HG03575 (cell line): Measurements from ENCODE around the gene TSPAN2.

ENCODE experiments used
- ATAC-seq: cut with Tn5 transposase; IDR thresholded peaks from one replicate; pipeline ENCODE4 v1.9.1; 2021; ENCODE audit not compliant: unreplicated experiment, insufficient number of reproducible peaks, low FRiP score; ENCODE audit errors: extremely low read depth

The TSPAN2 gene

DNA sequence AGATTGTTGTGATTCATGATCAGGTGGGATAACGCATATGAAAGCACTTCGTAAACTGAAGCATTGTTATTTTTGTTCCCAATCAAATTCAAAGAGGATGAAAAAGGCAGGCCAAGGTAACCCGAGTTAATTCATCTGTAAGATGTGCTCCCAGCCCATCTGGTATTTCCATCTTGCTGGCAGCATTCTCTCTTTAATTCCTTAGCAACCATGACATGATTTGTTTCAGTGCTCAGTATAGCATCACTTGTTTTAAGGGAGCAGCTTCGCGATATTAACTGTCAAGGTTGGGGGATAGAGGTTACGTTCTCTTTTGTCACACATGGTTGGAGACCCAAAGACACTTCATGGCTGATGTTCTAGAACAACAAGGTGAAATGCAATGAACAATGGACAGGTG lies 6.4 kb downstream of the TSPAN2 start:
- ATAC-seq = no peak

DNA sequence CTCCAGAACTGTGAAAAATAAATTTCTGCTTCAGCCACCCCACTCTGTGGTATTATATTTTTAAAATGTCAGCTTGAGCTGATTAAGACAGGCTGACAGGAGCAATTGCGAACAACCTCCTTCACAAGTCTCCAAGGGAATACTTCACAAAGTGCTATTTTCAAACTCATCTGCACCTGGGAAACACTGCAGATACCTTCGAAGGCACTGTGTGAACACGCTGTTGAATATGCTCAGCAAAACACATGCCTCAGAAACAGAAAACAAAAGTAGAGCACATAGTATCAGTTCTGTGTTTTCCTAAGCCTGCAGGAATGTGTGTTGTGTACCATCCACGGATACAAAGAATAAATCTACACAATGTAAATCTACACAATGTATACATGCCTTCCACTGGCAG lies 10.6 kb downstream of the TSPAN2 start:
- ATAC-seq = no peak

DNA sequence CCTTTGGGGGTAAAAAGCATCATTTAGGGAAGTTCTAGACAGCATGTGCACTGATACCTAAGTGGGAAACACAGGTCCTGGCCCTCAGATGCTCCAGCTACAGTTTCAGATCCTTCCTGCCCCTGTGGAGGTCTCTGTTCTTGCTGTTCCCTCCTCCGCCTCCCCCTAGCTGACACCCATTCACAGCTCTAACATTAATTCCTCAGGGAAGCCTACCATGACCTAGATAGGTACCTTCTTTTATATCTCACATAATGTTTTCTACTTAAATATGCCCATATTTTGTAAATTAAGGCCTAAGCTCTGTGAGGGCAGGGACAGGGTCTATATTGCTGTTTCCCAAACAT lies 11.3 kb downstream of the TSPAN2 start:
- no peak for ATAC-seq

DNA sequence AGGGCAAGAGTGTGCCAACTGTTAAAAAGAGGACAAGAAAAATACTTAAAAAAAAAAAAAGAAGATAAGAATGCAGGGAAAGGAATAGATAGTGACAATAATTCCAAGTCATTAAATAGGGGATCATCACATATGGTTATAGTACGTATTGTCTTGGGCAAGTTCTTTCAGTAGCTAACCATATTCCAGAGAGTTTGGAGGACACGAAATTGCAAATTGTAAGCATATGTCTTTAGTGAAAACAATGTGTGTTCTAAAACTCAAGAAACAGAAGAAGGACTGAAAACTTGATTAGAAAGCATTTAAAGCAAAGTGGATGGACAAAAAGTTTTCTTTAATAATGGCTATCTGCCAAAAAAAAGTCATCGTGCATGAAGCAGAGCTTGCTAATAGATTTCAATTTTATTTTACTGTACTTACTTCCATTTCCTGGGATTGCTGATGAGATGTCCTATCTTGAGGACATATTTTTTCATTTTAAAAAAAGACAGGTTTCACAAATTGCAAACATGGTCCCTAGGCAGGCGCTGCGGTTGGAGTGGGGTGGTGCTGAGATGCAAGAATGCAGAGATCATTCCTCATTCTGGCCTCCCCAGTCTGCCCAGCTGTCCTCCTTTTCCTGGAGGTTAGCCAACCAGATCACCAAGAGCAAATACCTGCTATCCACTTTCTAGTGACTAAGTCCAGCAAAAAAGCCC lies 11.9 kb downstream of the TSPAN2 start:
- ATAC-seq = no peak

DNA sequence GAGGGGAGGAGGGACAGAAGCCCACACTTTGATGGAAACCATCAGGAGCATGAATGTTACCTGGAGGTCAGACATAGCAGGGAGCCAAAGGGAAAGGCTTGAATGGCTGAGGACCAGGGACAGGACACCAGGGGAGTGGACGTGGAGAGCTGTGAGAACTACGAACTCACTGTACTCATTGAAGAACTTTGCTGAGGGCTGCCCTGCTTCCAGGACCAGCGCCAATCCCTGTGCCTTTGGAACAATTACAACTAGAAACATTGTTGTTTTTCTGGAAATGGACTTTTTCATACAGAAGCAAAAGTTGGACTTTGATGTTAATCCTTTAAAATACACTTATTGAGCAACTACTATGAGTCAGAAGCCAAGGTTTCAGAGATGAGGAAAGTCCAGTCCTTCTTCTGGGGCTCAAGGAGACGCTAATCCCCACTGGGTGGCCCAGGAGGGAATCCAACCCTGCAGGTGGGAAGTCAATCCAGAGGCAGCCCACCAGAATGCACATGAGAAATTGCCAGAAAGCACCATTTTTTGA lies 12.9 kb downstream of the TSPAN2 start:
- ATAC-seq = no peak

DNA sequence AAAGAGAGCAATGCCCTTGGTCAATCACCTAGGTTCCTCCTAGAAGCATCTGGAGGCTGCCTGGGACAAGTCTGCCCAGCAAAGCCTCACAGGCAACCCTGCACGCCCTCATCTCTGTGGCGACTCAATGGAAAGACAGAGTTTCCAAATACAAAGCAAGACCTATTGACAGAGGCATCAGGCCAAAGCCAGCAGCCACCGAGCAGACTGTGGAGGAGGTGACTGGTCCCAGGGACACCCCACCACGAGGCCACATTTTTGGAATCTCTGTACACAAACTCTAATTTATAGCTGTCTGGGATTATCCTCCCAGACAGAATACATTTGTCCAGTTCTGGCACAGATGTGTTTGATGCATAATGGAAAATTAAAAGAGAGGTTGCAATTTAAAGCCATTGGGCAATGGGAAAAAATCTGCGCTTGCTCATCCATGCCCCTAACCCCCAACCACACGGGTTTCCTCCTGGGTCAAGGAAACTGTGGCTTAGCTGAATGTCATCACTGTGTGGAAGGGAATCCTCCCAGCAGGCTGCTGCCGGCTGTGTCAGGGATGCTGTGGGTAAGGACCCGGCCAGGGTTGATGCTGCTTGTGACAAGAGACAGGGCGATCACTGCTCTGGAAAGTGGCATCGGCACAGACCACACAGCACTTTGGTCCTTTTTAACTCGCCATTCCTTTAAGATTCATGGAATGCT lies 14.3 kb downstream of the TSPAN2 start:
- ATAC-seq = no peak

GRCh38 chr1:115073298-115074087 lies 15.8 kb downstream of the TSPAN2 start:
- ATAC-seq = no peak

DNA sequence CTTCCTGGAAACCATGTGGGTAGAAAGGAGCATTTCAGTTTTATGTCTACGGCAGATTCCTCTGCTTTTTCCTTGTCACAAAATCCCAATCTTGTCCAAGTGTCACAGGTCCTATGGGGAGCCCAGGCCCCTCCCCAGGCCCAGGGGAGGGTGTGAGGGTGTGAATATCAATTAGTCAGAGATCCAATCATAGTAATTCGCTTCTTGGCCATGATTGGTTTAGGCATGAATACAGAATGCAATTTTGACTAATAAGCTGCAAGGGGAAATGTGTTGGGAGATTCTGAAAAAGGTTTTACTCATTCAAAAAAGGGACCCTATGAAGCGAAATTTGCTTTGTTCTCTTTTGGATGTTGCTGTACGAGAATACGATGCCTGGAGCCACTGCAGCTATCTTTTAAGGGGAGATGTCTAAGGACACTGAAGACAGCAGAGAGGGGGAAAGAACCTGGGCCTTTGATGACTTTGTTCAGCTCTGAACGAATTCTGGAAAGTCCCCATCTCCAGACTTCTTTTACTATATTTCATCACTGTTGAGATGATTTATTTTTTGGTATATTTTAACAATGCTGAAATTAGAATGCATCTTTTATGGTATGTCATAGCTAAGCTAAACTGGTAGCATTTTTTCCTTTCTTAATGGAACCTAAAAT lies 18.2 kb downstream of the TSPAN2 start:
- no peak for ATAC-seq

DNA sequence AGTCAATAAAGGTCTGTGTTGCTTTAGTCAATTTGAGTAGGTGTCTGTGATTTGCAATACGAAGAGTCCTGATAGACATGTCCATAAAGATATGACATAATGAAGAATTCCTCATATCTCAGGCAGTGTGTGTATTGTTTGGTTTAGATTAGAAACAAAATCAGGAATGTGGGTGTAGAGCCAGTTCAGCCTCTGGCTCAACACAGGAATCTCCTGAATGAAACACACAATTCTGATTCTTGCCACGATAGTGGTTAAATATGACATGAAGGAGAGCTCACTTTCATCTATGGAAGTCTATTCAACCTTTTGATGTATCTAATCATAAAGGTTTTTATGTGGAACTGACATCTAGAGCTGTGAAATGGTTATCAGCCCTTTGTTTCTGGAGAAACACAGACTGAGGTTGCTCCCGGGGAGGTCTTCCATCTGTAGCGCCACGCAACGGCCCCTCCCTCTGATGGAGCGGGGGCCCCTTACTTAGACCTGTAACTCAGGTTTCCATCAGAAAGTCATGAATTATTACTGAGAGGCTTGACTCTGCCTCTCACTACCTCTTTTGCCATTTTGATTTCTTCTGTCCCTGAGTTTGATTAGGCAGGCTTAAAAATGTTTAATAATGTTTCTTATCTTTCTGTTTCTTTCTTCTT lies 19.5 kb downstream of the TSPAN2 start:
- ATAC-seq = no peak

- ATAC-seq = no peak
Measured at GRCh38 chr1:115068826-115069585, 20.3 kb downstream of the TSPAN2 start.

GRCh38 chr1:115067161-115067859 lies 22.0 kb downstream of the TSPAN2 start:
- no peak for ATAC-seq

- ATAC-seq = no peak
Measured at GRCh38 chr1:115065021-115065420, 24.3 kb downstream of the TSPAN2 start.

DNA sequence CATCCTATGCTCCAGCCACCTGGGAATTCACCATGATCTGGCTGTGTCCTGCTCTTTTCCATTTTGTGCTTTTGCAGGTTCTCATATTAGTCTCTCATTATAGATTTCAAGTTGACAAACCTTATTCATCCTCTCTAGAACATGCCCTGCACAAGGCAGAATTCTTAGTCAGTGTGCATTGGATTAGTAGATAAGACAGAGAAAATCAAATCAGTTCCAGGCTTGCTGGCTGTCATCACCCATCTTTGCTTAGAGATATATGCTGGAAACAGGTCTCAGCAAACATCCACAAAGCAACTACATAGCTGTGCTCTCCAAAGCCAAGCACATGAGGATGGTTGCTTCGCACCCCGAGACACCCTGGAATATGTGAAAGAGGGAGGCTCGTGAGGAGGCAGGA lies 24.8 kb downstream of the TSPAN2 start:
- no peak for ATAC-seq

DNA sequence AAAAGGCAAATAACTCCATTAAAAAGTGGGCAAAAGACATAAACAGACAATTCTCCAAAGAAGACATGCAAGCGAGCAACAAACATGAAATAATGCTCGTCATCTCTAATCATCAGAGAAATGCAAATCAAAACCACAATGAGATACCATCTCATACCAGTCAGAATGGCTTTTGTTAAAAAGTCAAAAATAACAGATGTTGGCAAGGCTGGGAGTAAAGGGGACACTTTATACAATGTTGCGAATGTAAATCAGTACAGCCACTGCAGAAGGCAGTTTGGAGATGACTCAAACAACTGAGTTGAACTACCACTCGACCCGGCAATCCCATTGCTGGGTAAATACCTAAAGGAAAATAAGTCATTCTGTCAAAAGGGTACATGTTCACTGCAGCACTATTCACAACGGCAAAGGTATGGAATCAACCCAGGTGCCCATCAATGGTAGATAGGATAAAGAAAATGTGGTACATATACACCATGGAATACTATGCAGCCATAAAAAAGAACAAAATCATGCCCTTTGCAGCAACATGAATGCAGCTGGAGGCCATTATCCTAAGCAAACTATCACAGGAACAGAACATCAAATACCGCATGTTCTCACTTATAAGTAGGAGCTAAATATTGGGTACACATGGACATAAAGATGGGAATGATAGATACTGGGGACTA lies 25.9 kb downstream of the TSPAN2 start:
- no peak for ATAC-seq

- no peak for ATAC-seq
Measured at GRCh38 chr1:115062542-115063004, 26.7 kb downstream of the TSPAN2 start.

- ATAC-seq = no peak
Measured at GRCh38 chr1:115060501-115060900, 28.8 kb downstream of the TSPAN2 start.

DNA sequence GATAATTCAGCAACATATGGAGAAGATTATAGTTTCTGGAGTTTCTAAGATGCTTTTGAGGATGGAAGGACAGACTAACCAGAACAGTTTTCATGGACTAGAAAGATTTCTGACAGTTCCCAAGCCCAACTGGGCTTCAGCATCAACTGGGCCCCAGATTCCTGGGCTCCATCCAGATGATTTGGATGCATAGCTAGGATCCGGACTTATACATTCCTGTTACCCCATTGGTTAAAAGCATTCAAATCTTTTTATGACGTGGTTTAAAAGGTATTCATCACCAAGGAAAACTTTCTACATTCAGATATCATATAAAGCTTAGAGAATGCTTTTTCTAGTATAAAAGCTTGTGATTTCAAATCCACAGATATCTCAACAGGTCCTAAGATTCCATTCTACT lies 30.0 kb downstream of the TSPAN2 start:
- ATAC-seq = no peak
